HepG2 (cell line): Measurements from ENCODE around the gene UTP11. TPM values are rescaled to one million over a fixed set of nuclear protein-coding genes. Genes with fewer than 3 reads are reported as not detected.

Experiments used
- AKAP8 ChIP-seq: sonication (generic); formaldehyde crosslinking; IDR thresholded peaks from 2 replicates; pipeline ENCODE4 v1.5.1; 2020; ENCODE audit warnings: mild to moderate bottlenecking, missing genetic modification reagents
- ESRRA ChIP-seq: sonication (generic); formaldehyde crosslinking; IDR thresholded peaks from 2 replicates; pipeline ENCODE4 v1.5.1; 2020; ENCODE audit warnings: mild to moderate bottlenecking, low read depth, missing genetic modification reagents
- HNF4G ChIP-seq, 2 experiments: sonication (generic) in 1 of 2; formaldehyde crosslinking in 1 of 2; IDR thresholded peaks; 2 replicates each; pipeline versions ENCODE4 v1.4.0 to v1.6.1; 2011 to 2020; ENCODE audit warnings: borderline replicate concordance in 2 of 2, low read depth in 2 of 2, mild to moderate bottlenecking in 2 of 2, low read length in 1 of 2, missing genetic modification reagents in 1 of 2, moderate library complexity in 1 of 2
- HNRNPL ChIP-seq: fragments of 200-400 bp; formaldehyde crosslinking; IDR thresholded peaks from 2 replicates; pipeline ENCODE4 v1.6.1; 2017; ENCODE audit warnings: mild to moderate bottlenecking, low read depth, low read length
- KDM6A ChIP-seq: IDR thresholded peaks from 2 replicates; pipeline ENCODE4 v1.6.1; 2016; ENCODE audit warnings: low read depth
- NCOR1 ChIP-seq: fragments of 200-600 bp; sonication (generic); IDR thresholded peaks from 2 replicates; pipeline ENCODE4 v1.7.0; 2017; ENCODE audit warnings: antibody characterized with exemption, low read length, borderline replicate concordance
- NFIC ChIP-seq: IDR thresholded peaks from 2 replicates; pipeline ENCODE4 v1.6.1; 2012; ENCODE audit warnings: mild to moderate bottlenecking, low read length, inconsistent platforms
- RFXAP ChIP-seq: sonication (generic); formaldehyde crosslinking; IDR thresholded peaks from 2 replicates; pipeline ENCODE4 v1.4.0; 2020; ENCODE audit warnings: missing genetic modification reagents, borderline replicate concordance
- SIX4 ChIP-seq: sonication (generic); formaldehyde crosslinking; IDR thresholded peaks from 2 replicates; pipeline ENCODE4 v1.4.0; 2020; ENCODE audit warnings: missing genetic modification reagents
- SPEN ChIP-seq: sonication (generic); formaldehyde crosslinking; IDR thresholded peaks from 2 replicates; pipeline ENCODE4 v1.5.1; 2020; ENCODE audit warnings: low read depth, mild to moderate bottlenecking, missing genetic modification reagents
- YEATS4 ChIP-seq: sonication (generic); formaldehyde crosslinking; IDR thresholded peaks from 2 replicates; pipeline ENCODE4 v1.4.0; 2020; ENCODE audit warnings: missing genetic modification reagents, borderline replicate concordance
- ZBTB43 ChIP-seq: sonication (generic); formaldehyde crosslinking; conservative IDR thresholded peaks from 2 replicates; pipeline ENCODE4 v1.4.0; 2020; ENCODE audit warnings: missing genetic modification reagents
- ZNF563 ChIP-seq: sonication (generic); formaldehyde crosslinking; IDR thresholded peaks from 2 replicates; pipeline ENCODE4 v1.8.0; 2022; ENCODE audit warnings: mild to moderate bottlenecking, moderate library complexity, missing genetic modification reagents
- polyA plus RNA-seq, 8 experiments: library from polyadenylated mRNA; depleted of rRNA in 3 of 8; stranded (reverse) in 7 of 8; unstranded in 1 of 8; fragments of >200 nt; fragmentation: Illumina TruSeq in 4 of 8; extraction: Trizol in 4 of 8; gene quantifications; 2 replicates each; pipeline versions ENCODE4 v1.2.1 to v1.2.3, GENCODE V29; 2011 to 2016; ENCODE audit warnings: low read depth in 4 of 8, missing spikeins in 1 of 8, mixed read lengths in 1 of 8; ENCODE audit not compliant: insufficient read depth in 1 of 8
- total RNA-seq, 5 experiments: library from RNA; depleted of rRNA; stranded (reverse); fragments of >200 nt; fragmentation: Illumina TruSeq; extraction: Trizol; gene quantifications; 2 replicates each; pipeline ENCODE4 v1.2.3, GENCODE V29; 2016; ENCODE audit warnings: low read depth in 1 of 5
- TF ChIP-seq, protein P1 (sequence below): sonication (generic); formaldehyde crosslinking; IDR thresholded peaks from 2 replicates; pipeline ENCODE4 v1.5.1; 2020; ENCODE audit warnings: missing genetic modification reagents, mild to moderate bottlenecking, borderline replicate concordance

The UTP11 gene
- total and polyA plus RNA-seq, 2 of the 13 experiments (the other 11 are each of a cell fraction or from before 2014, with no cell fraction given): 13.5 to 44.8 TPM

DNA sequence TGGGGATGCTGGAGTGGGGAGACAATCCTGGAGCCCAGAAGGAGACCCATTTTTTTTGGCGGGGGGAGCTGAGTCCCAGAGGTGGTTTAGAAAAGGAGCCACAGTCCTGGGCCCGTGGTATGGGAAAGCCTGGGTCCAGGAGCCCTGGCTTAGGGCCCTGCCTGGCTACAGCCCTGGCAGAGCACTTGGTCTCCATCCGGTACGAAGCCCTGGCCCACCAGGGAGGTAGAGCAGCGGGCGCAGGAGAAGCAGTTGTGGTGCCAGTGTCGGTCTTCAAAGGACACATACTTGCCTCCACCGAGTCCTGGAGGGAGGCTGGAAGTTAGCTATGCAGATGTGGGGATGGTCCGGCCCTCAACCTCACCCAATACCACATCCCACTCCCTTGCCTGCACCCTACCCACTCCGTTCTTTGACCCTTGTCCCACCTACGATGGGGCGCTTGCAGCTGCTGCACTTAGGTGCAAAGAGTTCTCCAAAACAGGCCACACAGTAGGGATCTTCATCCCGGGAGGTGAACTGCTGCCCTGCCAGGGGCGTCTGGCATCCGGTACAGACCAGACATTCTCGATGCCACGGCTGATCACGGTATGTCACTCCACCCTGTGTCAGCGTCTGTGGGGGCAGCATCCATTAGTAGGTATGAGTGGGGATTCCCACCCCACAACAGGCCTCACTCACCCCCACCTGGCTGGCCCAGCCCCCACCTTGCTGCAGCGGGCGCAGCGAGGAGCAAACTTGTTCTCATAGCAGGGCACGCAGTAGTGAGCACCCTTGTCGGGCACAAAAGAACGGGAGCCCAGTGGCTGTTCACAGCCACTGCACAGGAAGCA lies 15.1 kb upstream of the UTP11 start (continued):
- TF ChIP-seq ESRRA (CRISPR knock-in tag): no peak
- no peak for TF ChIP-seq ZBTB43 (CRISPR knock-in tag)
- no peak for TF ChIP-seq SIX4
- no peak for TF ChIP-seq SPEN (CRISPR knock-in tag)
- no peak for TF ChIP-seq ZNF563 (CRISPR knock-in tag)
- no peak for TF ChIP-seq RFXAP
- TF ChIP-seq HNF4G (IDR thresholded peaks at IDR 0.05; ENCODE audit: borderline replicate concordance, low read depth, low read length): no peak
- no peak for TF ChIP-seq HNF4G (CRISPR knock-in tag; IDR thresholded peaks at IDR 0.05; ENCODE audit: borderline replicate concordance, low read depth)
- no peak for TF ChIP-seq KDM6A
- no peak for TF ChIP-seq NFIC
- TF ChIP-seq AKAP8 (CRISPR knock-in tag): no peak
- no peak for TF ChIP-seq YEATS4 (CRISPR knock-in tag)
- no peak for TF ChIP-seq HNRNPL
- TF ChIP-seq, protein P1, sequence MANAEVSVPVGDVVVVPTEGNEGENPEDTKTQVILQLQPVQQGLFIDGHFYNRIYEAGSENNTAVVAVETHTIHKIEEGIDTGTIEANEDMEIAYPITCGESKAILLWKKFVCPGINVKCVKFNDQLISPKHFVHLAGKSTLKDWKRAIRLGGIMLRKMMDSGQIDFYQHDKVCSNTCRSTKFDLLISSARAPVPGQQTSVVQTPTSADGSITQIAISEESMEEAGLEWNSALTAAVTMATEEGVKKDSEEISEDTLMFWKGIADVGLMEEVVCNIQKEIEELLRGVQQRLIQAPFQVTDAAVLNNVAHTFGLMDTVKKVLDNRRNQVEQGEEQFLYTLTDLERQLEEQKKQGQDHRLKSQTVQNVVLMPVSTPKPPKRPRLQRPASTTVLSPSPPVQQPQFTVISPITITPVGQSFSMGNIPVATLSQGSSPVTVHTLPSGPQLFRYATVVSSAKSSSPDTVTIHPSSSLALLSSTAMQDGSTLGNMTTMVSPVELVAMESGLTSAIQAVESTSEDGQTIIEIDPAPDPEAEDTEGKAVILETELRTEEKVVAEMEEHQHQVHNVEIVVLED (CRISPR knock-in tag): no peak
- no peak for TF ChIP-seq NCOR1
